IMR-90 (cell line): ENCODE results near the gene DAB1. TPM values are rescaled to one million over a fixed set of nuclear protein-coding genes. Genes with fewer than 3 reads are reported as not detected.

Source experiments
- ATAC-seq: fragments of 200-7000 bp; cut with Tn5 transposase; 2 replicates; pipeline ENCODE4 v1.9.1; 2020; ENCODE audit warnings: low read depth, mild to moderate bottlenecking, moderate library complexity
- BruUV-seq: library from RNA; stranded (reverse); fragments of 400-500 nt; replicated peaks from 2 replicates; lab custom pipeline; 2021; lab: Mats Ljungman, UMichigan
- CTCF ChIA-PET: fragments of 300-600 bp; formaldehyde crosslinking; extraction: SDS; loops from one replicate; lab custom pipeline; 2021; ENCODE audit warnings: antibody characterized with exemption; lab: Yijun Ruan, JAX
- POLR2A ChIA-PET: fragments of 300-600 bp; sonication (Branson Sonifier 250); formaldehyde crosslinking; loops from one replicate; lab custom pipeline; 2022; ENCODE audit warnings: antibody characterized with exemption; ENCODE audit not compliant: unreplicated experiment; lab: Charles Lee
- DNase-seq: peaks from one replicate; pipeline ENCODE4 v3.0.0; 2013
- H2AFZ ChIP-seq: replicated peaks from 2 replicates; pipeline ENCODE3; 2013; ENCODE audit warnings: low read length, mild to moderate bottlenecking; ENCODE audit not compliant: poor library complexity
- H2AK5ac ChIP-seq: 2 replicates; pipeline ENCODE4 v1.6.1; 2013; ENCODE audit warnings: low read depth, low read length, inconsistent platforms
- H2AK9ac ChIP-seq: replicated peaks from 2 replicates; pipeline ENCODE3; 2013; ENCODE audit warnings: mild to moderate bottlenecking, low read depth, low read length, moderate library complexity; ENCODE audit not compliant: poor library complexity
- H2BK120ac ChIP-seq: 2 replicates; pipeline ENCODE4 v1.6.1; 2013; ENCODE audit warnings: low read depth, low read length, inconsistent platforms
- H2BK15ac ChIP-seq: 3 replicates; pipeline ENCODE4 v1.6.1; 2013; ENCODE audit warnings: low read depth, low read length, inconsistent platforms
- H2BK20ac ChIP-seq: 2 replicates; pipeline ENCODE4 v1.6.1; 2013; ENCODE audit warnings: low read depth, mild to moderate bottlenecking, inconsistent platforms, low read length, moderate library complexity
- H2BK5ac ChIP-seq: 2 replicates; pipeline ENCODE4 v1.6.1; 2013; ENCODE audit warnings: mild to moderate bottlenecking, low read depth, low read length, inconsistent platforms; ENCODE audit not compliant: poor library complexity, severe bottlenecking
- H3K14ac ChIP-seq: replicated peaks from 2 replicates; pipeline ENCODE4 v1.6.1; 2013; ENCODE audit warnings: low read depth, low read length, inconsistent platforms
- H3K18ac ChIP-seq: 2 replicates; pipeline ENCODE4 v1.6.1; 2013; ENCODE audit warnings: low read depth, low read length, control low read depth
- H3K23ac ChIP-seq: 2 replicates; pipeline ENCODE4 v1.6.1; 2013; ENCODE audit warnings: low read depth, low read length, inconsistent platforms
- H3K27ac ChIP-seq: 2 replicates; pipeline ENCODE4 v1.5.1; 2013; ENCODE audit warnings: mild to moderate bottlenecking, control low read depth, low read length; ENCODE audit not compliant: insufficient read depth
- H3K27me3 ChIP-seq: 2 replicates; pipeline ENCODE4 v1.6.1; 2013; ENCODE audit warnings: low read length; ENCODE audit not compliant: control insufficient read depth, insufficient read depth
- H3K36me3 ChIP-seq: 2 replicates; pipeline ENCODE4 v1.6.1; 2013; ENCODE audit warnings: low read length, mixed read lengths; ENCODE audit not compliant: control insufficient read depth, insufficient read depth
- H3K4ac ChIP-seq: 2 replicates; pipeline ENCODE4 v1.6.1; 2013; ENCODE audit warnings: low read depth, low read length, inconsistent platforms
- H3K4me1 ChIP-seq: 2 replicates; pipeline ENCODE4 v1.6.1; 2013; ENCODE audit warnings: low read length, mixed read lengths; ENCODE audit not compliant: control insufficient read depth, insufficient read depth
- H3K4me2 ChIP-seq: 2 replicates; pipeline ENCODE4 v1.6.1; 2013; ENCODE audit warnings: low read depth, mild to moderate bottlenecking, control low read depth, low read length, moderate library complexity
- H3K4me3 ChIP-seq: 2 replicates; pipeline ENCODE4 v1.5.1; 2013; ENCODE audit warnings: low read depth, mild to moderate bottlenecking, control low read depth, low read length, moderate library complexity; ENCODE audit not compliant: insufficient read depth
- H3K56ac ChIP-seq: 2 replicates; pipeline ENCODE4 v1.6.1; 2013; ENCODE audit warnings: low read length, inconsistent platforms; ENCODE audit not compliant: insufficient read depth; ENCODE audit errors: extremely low read depth
- H3K79me1 ChIP-seq, 2 experiments: 2 replicates each; pipeline ENCODE4 v1.6.1; 2013; ENCODE audit warnings: low read length in 2 of 2, inconsistent platforms in 1 of 2, low read depth in 1 of 2
- H3K9ac ChIP-seq: 2 replicates; pipeline ENCODE4 v1.6.1; 2013; ENCODE audit warnings: low read depth, low read length, control low read depth
- H3K9me1 ChIP-seq: 2 replicates; pipeline ENCODE4 v1.6.1; 2013; ENCODE audit warnings: low read length, inconsistent platforms; ENCODE audit not compliant: insufficient read depth
- H3K9me3 ChIP-seq: 2 replicates; pipeline ENCODE4 v1.6.1; 2013; ENCODE audit warnings: low read length; ENCODE audit not compliant: control insufficient read depth, insufficient read depth
- H4K20me1 ChIP-seq: 2 replicates; pipeline ENCODE4 v1.6.1; 2013; ENCODE audit warnings: low read length, inconsistent platforms; ENCODE audit not compliant: insufficient read depth
- H4K5ac ChIP-seq: 2 replicates; pipeline ENCODE4 v1.6.1; 2013; ENCODE audit warnings: mild to moderate bottlenecking, low read depth, low read length, control low read depth
- H4K8ac ChIP-seq, 2 experiments: 2 replicates each; pipeline ENCODE4 v1.6.1; 2013; ENCODE audit warnings: low read depth in 2 of 2, low read length in 2 of 2, control low read depth in 1 of 2, inconsistent platforms in 1 of 2
- H4K91ac ChIP-seq: 2 replicates; pipeline ENCODE4 v1.6.1; 2013; ENCODE audit warnings: low read depth, low read length, inconsistent platforms; ENCODE audit not compliant: insufficient read depth
- ELK1 ChIP-seq: fragments of 150-350 bp; IDR thresholded peaks from 2 replicates; pipeline ENCODE4 v1.6.1; 2016; ENCODE audit warnings: low read depth, mild to moderate bottlenecking, low read length, moderate library complexity, borderline replicate concordance
- WGBS, 2 experiments: methylation state at CpG; one replicate each; pipeline versions ENCODE4 v1.1.5 to v1.1.7; 2013; ENCODE audit warnings: missing lambda C conversion rate in 2 of 2; ENCODE audit not compliant: insufficient read length in 1 of 2; ENCODE audit errors: extremely low coverage in 2 of 2; 5-methylcytosine and 5-hydroxymethylcytosine counted together
- dilution Hi-C: fragments of 300-500 bp; cut with HindIII; formaldehyde crosslinking; loops from one replicate; pipeline ENCODE4 v1.14.3; 2018; ENCODE audit warnings: low sequenced_read_pairs; ENCODE audit not compliant: unreplicated experiment
- in situ Hi-C: fragments of 300-500 bp; cut with MboI; formaldehyde crosslinking; loops from 3 replicates; pipeline ENCODE4 v1.14.3; 2019; ENCODE audit warnings: low sequenced_read_pairs, inconsistent platforms, mixed read lengths
- intact Hi-C: fragments of 100-400 bp; cut with micrococcal nuclease; formaldehyde crosslinking; loops from 2 replicates; pipeline ENCODE4 v1.10.0; 2022
- polyA plus RNA-seq, 3 experiments: library from polyadenylated mRNA; depleted of rRNA; stranded (reverse); fragments of >200 nt; gene quantifications; 2 replicates each; pipeline ENCODE4 v1.2.3, GENCODE V29; 2012; ENCODE audit warnings: low replicate concordance in 1 of 3
- total RNA-seq: library from RNA; depleted of rRNA; stranded (reverse); fragments of >200 nt; gene quantifications from 2 replicates; pipeline ENCODE4 v1.2.3, GENCODE V29; 2012

Gene DAB1
- total and polyA plus RNA-seq, 2 of the 4 experiments (the other 2 are of a cell fraction) = 0.18 to 0.41 TPM

GRCh38 chr1:57423135-57423655, 665 bp downstream of the DAB1 start:
- Histone ChIP-seq H3K14ac (no peak overlapping the region; the same call in 1 of the 2 replicates), H3K27ac (peak overlapping the region; percentile 54), H3K18ac (no peak overlapping the region; the same call in 1 of the 2 replicates), H4K20me1 (no peaks in the 10 kb centered on the region), H2BK15ac (no peak overlapping the region; the same call in 2 of the 3 replicates), H2BK20ac (no peak overlapping the region), H3K56ac (peak overlapping the region; percentile 20; the same call in 1 of the 2 replicates), H2BK5ac (no peak overlapping the region), H4K5ac (no peak overlapping the region), H3K27me3 (peaks cover 2% of the 10 kb centered on the region; the same call in 1 of the 2 replicates), H3K4me1 (no peaks in the 10 kb centered on the region), H3K9ac (peak overlapping the region; percentile 69), H3K9me3 (no peaks in the 10 kb centered on the region), H2AK5ac (no peak overlapping the region), H3K79me1 (no peaks in the 10 kb centered on the region), H3K4me2 (peak overlapping the region; percentile 77), H3K4ac (0 out of 2 replicates have a peak overlapping the region, but pooled peaks have one; percentile 15), H3K4me3 (peak overlapping the region; percentile 54), H3K9me1 (no peaks in the 10 kb centered on the region), H2BK120ac (no peak overlapping the region), H4K91ac (0 out of 2 replicates have a peak overlapping the region, but pooled peaks have one; percentile 9), H4K8ac (0 out of 4 replicates have a peak overlapping the region, but pooled peaks of 1 of the 2 experiments have one; percentile 70), H3K23ac (peak overlapping the region; percentile 80), H2AFZ (peak overlapping the region; percentile 88), H2AK9ac (no peak overlapping the region), H3K36me3 (no peaks in the 10 kb centered on the region)
- intact Hi-C loops = loop anchor here (5.0 to 10.0 kb wide), 4 partner anchors 209 to 1122 kb away; partner anchors contain the start of gene OMA1
- ChIA-PET POLR2A (interaction anchor here (0.7 kb wide), 1 partner anchor 185 kb away, joined by 3 read pairs; no protein-coding TSS in a partner anchor), CTCF (interaction anchor here (0.6 to 1.5 kb wide), 6 partner anchors 9 to 734 kb away, joined by 3 to 11 read pairs (median 3); no protein-coding TSS in a partner anchor)
- 20% methylated on average over 1 of the region's 36 CpGs; no CpG with 5 or more reads in 1 of the 2 experiments for WGBS, 2 experiments
- BruUV-seq = no TSS peak
- DNase-seq = peak; percentile 11
- TF ChIP-seq ELK1 = no peak
- dilution Hi-C loops = no loop called here
- peak; percentile 21 for ATAC-seq
- in situ Hi-C loops = no loop called here
